Thoracic aorta (tissue), 2 donors: ENCODE measurements around the gene SLIT3. TPM values are rescaled to one million over a fixed set of nuclear protein-coding genes. Genes with fewer than 3 reads are reported as not detected.

Experiments used
- ATAC-seq: fragments of 150-250 bp; one replicate; pipeline ENCODE4 v1.8.0; 2017; ENCODE audit warnings: low read depth; ENCODE audit not compliant: insufficient number of reproducible peaks, low FRiP score
- DNase-seq: peaks from one replicate; pipeline ENCODE4 v3.0.0-alpha.2; 2020; ENCODE audit warnings: low spot score
- H3K27ac ChIP-seq, 2 donors: fragments of 200-600 bp; sonication (generic); 1 replicate in 1 of 2; 2 replicates in 1 of 2; pipeline ENCODE4 v1.5.1; 2016; ENCODE audit warnings: mild to moderate bottlenecking in 2 of 2, moderate library complexity in 2 of 2
- H3K27me3 ChIP-seq: fragments of 200-600 bp; sonication (generic); replicated peaks from 2 replicates; pipeline ENCODE4 v1.6.0; 2016; ENCODE audit warnings: mild to moderate bottlenecking; ENCODE audit not compliant: insufficient read depth
- H3K36me3 ChIP-seq: fragments of 200-600 bp; sonication (generic); one replicate; pipeline ENCODE4 v1.5.1; 2016
- H3K4me1 ChIP-seq, 2 donors: fragments of 200-600 bp; sonication (generic); 1 replicate in 1 of 2; 2 replicates in 1 of 2; pipeline versions ENCODE4 v1.5.1 to v1.6.0; 2016; ENCODE audit warnings: low read depth in 2 of 2, mild to moderate bottlenecking in 1 of 2; ENCODE audit not compliant: control insufficient read depth in 1 of 2
- H3K4me3 ChIP-seq: fragments of 200-600 bp; sonication (generic); 2 replicates; pipeline ENCODE4 v1.5.1; 2016; ENCODE audit warnings: mild to moderate bottlenecking
- H3K9me3 ChIP-seq: fragments of 200-600 bp; sonication (generic); 2 replicates; pipeline ENCODE4 v1.5.1; 2016
- total RNA-seq, 2 donors: library from RNA; depleted of rRNA; stranded (reverse); fragments of >200 nt; gene quantifications; one replicate each; pipeline versions ENCODE4 v1.1.0 to v1.2.3, GENCODE V29; 2016
- TF ChIP-seq, protein P1 (sequence below): fragments of 200-600 bp; sonication (generic); IDR thresholded peaks from one replicate; pipeline ENCODE4 v1.5.1; 2019; ENCODE audit warnings: antibody characterized with exemption

Gene SLIT3
- total RNA-seq, 2 donors from 2014 or later, result 80.1 to 86.9 TPM

DNA sequence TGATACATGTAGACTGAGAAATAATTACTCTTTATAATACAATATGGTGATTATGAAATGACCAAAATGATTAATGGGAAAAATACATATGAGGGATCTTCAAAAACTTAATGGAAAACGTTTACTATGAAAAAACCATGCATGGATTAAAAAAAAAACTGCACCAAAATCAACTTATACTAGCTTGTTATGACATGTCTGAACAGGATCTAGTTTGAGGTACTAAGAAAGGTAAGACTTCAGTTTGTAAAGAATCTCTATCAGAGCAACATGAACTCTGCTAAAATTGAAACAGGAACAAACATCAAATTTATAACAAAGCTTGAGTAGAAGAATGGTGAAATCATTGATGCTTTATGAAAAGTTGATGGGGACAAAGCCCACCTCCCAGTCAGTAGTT lies 178.0 kb downstream of the SLIT3 start:
- Histone ChIP-seq H3K27ac (no peak overlapping the region), H3K27me3 (no peaks in the 10 kb centered on the region), H3K4me3 (no peak overlapping the region), H3K9me3 (no peaks in the 10 kb centered on the region), H3K36me3 (no peaks in the 10 kb centered on the region), H3K4me1 (peaks cover 3 to 11% of the 10 kb centered on the region in 2 donors)
- TF ChIP-seq, protein P1, sequence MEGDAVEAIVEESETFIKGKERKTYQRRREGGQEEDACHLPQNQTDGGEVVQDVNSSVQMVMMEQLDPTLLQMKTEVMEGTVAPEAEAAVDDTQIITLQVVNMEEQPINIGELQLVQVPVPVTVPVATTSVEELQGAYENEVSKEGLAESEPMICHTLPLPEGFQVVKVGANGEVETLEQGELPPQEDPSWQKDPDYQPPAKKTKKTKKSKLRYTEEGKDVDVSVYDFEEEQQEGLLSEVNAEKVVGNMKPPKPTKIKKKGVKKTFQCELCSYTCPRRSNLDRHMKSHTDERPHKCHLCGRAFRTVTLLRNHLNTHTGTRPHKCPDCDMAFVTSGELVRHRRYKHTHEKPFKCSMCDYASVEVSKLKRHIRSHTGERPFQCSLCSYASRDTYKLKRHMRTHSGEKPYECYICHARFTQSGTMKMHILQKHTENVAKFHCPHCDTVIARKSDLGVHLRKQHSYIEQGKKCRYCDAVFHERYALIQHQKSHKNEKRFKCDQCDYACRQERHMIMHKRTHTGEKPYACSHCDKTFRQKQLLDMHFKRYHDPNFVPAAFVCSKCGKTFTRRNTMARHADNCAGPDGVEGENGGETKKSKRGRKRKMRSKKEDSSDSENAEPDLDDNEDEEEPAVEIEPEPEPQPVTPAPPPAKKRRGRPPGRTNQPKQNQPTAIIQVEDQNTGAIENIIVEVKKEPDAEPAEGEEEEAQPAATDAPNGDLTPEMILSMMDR, result no peak
- ATAC-seq (no peak), DNase-seq (no peak)

DNA sequence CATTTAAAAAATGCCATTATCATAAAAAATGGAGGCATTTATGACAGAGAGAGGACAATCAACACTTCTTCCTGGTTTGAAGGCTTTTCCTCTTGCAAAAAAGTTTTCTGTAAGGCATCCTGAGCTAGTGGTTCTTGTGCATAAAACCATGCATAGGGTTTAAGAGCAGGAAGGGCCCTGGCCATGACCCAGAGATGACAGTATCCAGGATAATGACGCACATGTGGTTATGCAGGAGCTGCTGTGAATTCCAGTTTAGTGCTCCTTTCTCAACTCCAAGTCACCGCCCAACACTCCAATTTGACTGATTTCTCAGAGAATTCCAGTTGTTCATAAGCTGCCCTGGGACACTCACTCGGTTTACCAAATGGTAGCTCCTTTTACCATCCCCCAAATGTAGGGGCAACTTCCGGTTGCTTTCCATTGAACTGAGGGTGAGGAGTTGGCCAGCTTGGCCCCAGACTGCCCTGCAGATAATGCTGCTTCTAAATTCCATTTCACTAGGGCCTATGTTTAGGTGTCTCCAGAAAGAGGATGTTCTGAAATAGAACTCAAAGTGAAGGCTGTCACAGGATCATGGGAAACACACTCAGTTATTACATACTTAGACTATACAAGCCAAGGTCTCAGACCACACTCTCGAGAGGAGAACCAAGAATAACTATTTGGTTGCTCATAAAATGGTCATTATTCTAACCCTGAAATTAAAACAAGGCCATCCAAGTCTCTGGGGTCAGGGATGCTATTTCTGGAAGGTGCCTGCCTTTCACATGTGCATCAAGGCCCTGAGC lies 179.1 kb downstream of the SLIT3 start:
- DNase-seq, result no peak
- Histone ChIP-seq H3K9me3 (no peaks in the 10 kb centered on the region), H3K4me3 (no peak overlapping the region), H3K36me3 (no peaks in the 10 kb centered on the region), H3K27me3 (no peaks in the 10 kb centered on the region), H3K4me1 (peaks cover 9 to 23% of the 10 kb centered on the region in 2 donors), H3K27ac (no peak overlapping the region)
- TF ChIP-seq, protein P1, result no peak
- ATAC-seq, result no peak

DNA sequence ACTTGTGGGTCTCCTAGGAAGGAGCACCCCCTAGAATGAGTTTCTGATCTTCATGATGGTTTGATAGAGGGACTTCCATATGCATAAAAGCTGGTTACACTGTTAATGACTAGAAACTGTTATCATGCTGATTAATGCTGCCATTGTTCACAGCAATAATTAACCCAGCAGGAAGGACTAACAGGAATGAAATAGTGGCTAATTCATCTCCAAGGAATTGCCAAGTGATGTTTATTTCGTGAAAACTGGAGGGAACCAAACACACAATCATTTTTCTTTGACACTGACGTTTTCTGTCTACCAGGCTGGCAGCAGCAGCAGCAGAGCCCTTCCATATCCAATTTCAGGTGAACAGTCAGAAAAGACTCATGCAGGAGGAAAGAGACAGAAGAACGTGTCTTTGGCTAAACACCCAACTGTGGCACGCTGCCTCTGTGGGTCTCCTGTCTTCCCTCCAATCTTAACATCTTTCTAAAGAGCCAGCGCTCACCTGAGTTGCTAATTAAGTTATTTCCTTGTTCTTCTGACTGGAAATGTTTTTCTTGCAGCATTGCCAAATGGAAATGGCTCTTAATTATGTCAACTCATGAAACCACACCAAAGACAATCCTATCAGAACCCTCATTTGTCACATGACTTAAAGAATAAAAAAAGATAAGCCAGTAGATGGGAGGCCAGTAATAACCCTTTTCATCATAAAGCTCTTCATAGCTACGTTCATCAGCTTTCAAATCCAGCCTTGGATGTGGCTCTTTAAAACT lies 181.5 kb downstream of the SLIT3 start:
- TF ChIP-seq, protein P1, result no peak
- no peak overlapping the region for H3K4me3 ChIP-seq
- H3K4me1 ChIP-seq, result peaks cover 9 to 21% of the 10 kb centered on the region in 2 donors
- no peaks in the 10 kb centered on the region for H3K9me3 ChIP-seq
- no peaks in the 10 kb centered on the region for H3K27me3 ChIP-seq
- no peaks in the 10 kb centered on the region for H3K36me3 ChIP-seq
- H3K27ac ChIP-seq, result no peak overlapping the region
- ATAC-seq, result no peak
- no peak for DNase-seq

DNA sequence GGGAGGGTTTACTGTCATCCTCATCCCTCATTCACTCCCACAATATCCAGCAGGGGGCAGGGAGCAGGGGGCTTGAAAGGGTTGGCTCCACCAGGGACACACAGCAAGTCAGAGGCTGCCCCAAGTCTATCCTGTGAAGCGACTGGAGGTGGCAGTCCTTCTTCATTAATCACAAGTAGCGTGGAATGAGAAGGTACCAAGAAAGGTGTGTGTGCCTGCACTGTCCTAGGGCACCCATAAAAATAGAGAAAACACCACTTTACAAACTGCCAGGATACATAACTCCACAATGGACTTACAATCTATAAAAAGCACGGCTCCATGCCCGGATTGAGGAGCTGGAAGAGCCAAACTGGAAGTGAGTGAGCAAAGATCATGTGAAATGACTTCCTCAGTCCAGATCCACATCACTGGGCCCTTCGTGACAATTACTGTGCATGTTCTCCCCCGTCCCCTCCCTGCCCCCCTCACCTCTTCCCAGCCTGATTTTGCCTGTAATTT lies 183.9 kb downstream of the SLIT3 start:
- Histone ChIP-seq H3K27me3 (no peaks in the 10 kb centered on the region), H3K36me3 (no peaks in the 10 kb centered on the region), H3K4me3 (no peak overlapping the region), H3K4me1 (peaks cover 9 to 23% of the 10 kb centered on the region in 2 donors), H3K9me3 (no peaks in the 10 kb centered on the region), H3K27ac (peak overlapping the region; percentile 58 to 84)
- TF ChIP-seq, protein P1, result no peak
- ATAC-seq (peak; percentile 42), DNase-seq (peak; percentile 24)

DNA sequence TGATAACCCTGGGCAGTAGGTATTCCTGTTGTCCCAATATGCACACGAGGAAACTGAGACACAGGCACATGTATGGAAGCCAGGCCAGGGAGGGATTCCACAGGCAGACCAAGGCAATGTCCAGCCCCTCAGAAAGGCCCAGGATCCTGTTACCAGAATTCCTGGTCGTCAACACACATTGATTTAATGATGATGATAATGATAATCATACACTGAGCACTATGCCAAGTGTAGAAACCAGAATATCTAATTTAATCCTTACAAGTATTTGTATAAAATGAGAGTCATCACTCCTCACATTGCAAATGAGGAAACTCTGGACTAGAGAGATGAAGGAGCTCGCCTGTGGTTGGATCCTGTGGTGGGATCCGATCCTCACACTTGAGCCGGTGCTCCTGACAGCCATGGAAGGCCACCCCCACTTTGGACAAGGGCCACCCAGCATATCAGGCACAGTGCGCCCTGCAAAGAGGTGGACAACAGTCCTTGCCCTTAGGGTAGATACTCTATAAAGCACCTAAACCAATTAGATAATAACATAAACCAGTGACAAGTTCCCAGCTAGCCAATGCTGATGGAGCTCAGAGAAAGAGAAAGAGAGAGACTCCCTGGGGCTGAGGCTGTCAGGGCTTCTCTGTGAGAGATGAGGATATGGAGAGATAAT lies 185.3 kb downstream of the SLIT3 start:
- Histone ChIP-seq H3K27ac (no peak overlapping the region), H3K4me1 (peaks cover 9 to 23% of the 10 kb centered on the region in 2 donors), H3K9me3 (no peaks in the 10 kb centered on the region), H3K27me3 (no peaks in the 10 kb centered on the region), H3K4me3 (no peak overlapping the region), H3K36me3 (no peaks in the 10 kb centered on the region)
- DNase-seq (no peak), ATAC-seq (no peak)
- TF ChIP-seq, protein P1, result no peak
